Liver (tissue), 3 donors: ENCODE measurements around the gene TIA1.

Experiments used
- EGR1 ChIP-seq, 2 donors: IDR thresholded peaks; 2 replicates each; pipeline ENCODE4 v1.6.1; 2016 to 2018; ENCODE audit warnings: antibody characterized with exemption in 2 of 2, low read depth in 2 of 2
- FOXA1 ChIP-seq: IDR thresholded peaks from 2 replicates; pipeline ENCODE4 v1.6.1; 2016; ENCODE audit warnings: antibody characterized with exemption
- GABPA ChIP-seq, 2 donors: IDR thresholded peaks in 1 of 2; conservative IDR thresholded peaks in 1 of 2; 2 replicates each; pipeline ENCODE4 v1.6.1; 2016; ENCODE audit warnings: antibody characterized with exemption in 2 of 2, mild to moderate bottlenecking in 1 of 2, moderate library complexity in 1 of 2
- HNF4A ChIP-seq, 2 donors: conservative IDR thresholded peaks; 2 replicates each; pipeline ENCODE4 v1.6.1; 2016; ENCODE audit warnings: antibody characterized with exemption in 2 of 2, mild to moderate bottlenecking in 2 of 2
- HNF4G ChIP-seq: IDR thresholded peaks from 2 replicates; pipeline ENCODE4 v1.6.1; 2016; ENCODE audit warnings: antibody characterized with exemption
- JUND ChIP-seq, 2 donors: IDR thresholded peaks; 2 replicates each; pipeline ENCODE4 v1.6.1; 2016; ENCODE audit warnings: antibody characterized with exemption in 2 of 2
- MAX ChIP-seq: IDR thresholded peaks from 2 replicates; pipeline ENCODE4 v1.6.1; 2016; ENCODE audit warnings: antibody characterized with exemption
- RAD21 ChIP-seq, 2 donors: IDR thresholded peaks; 2 replicates each; pipeline ENCODE4 v1.6.1; 2016; ENCODE audit warnings: antibody characterized with exemption in 2 of 2, mild to moderate bottlenecking in 2 of 2
- REST ChIP-seq: IDR thresholded peaks from 2 replicates; pipeline ENCODE4 v1.6.1; 2016; ENCODE audit warnings: antibody characterized with exemption, mild to moderate bottlenecking
- SP1 ChIP-seq: IDR thresholded peaks from 2 replicates; pipeline ENCODE4 v1.6.1; 2018; ENCODE audit warnings: antibody characterized with exemption, mild to moderate bottlenecking
- YY1 ChIP-seq: IDR thresholded peaks from 2 replicates; pipeline ENCODE4 v1.6.1; 2016; ENCODE audit warnings: antibody characterized with exemption, mild to moderate bottlenecking
- TF ChIP-seq, protein P1 (sequence below): fragments of 150-350 bp; IDR thresholded peaks from 2 replicates; pipeline ENCODE4 v1.5.1; 2017; ENCODE audit warnings: improper control_type of control experiment, low read depth, low read length; ENCODE audit not compliant: missing input control
- TF ChIP-seq, protein P2 (sequence below): IDR thresholded peaks from 2 replicates; pipeline ENCODE4 v1.6.1; 2016; ENCODE audit warnings: antibody characterized with exemption
- donor health status: healthy.
- donor health status: healthy.

GRCh38 chr2:70258532-70258875, 10.1 kb upstream of the TIA1 start:
- TF ChIP-seq, protein P1, sequence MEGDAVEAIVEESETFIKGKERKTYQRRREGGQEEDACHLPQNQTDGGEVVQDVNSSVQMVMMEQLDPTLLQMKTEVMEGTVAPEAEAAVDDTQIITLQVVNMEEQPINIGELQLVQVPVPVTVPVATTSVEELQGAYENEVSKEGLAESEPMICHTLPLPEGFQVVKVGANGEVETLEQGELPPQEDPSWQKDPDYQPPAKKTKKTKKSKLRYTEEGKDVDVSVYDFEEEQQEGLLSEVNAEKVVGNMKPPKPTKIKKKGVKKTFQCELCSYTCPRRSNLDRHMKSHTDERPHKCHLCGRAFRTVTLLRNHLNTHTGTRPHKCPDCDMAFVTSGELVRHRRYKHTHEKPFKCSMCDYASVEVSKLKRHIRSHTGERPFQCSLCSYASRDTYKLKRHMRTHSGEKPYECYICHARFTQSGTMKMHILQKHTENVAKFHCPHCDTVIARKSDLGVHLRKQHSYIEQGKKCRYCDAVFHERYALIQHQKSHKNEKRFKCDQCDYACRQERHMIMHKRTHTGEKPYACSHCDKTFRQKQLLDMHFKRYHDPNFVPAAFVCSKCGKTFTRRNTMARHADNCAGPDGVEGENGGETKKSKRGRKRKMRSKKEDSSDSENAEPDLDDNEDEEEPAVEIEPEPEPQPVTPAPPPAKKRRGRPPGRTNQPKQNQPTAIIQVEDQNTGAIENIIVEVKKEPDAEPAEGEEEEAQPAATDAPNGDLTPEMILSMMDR: no peak
- TF ChIP-seq EGR1 (IDR thresholded peaks at IDR 0.05; ENCODE audit: low read depth in 2 of 2) (no peak), REST (peak; percentile 17), FOXA1 (no peak), YY1 (no peak), HNF4A (conservative IDR thresholded peaks at IDR 0.05) (peak; percentile 22 to 31), MAX (no peak), GABPA (IDR thresholded peaks at IDR 0.05 in 1 of 2, conservative IDR thresholded peaks at IDR 0.05 in 1 of 2) (no peak), JUND (IDR thresholded peaks at IDR 0.05) (no peak), HNF4G (no peak), RAD21 (IDR thresholded peaks at IDR 0.05) (no peak), SP1 (peak; percentile 30)
- TF ChIP-seq, protein P2, sequence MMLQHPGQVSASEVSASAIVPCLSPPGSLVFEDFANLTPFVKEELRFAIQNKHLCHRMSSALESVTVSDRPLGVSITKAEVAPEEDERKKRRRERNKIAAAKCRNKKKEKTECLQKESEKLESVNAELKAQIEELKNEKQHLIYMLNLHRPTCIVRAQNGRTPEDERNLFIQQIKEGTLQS: no peak
